C4-2B (cell line): ENCODE data around the gene OLA1.

ENCODE experiments used
- ZFX ChIP-seq: fragments of 450-650 bp; IDR thresholded peaks from 2 replicates; pipeline ENCODE4 v1.6.1; 2017
- TF ChIP-seq, protein P1 (sequence below): fragments of 450-650 bp; conservative IDR thresholded peaks from 2 replicates; pipeline ENCODE4 v1.5.1; 2017; ENCODE audit warnings: mild to moderate bottlenecking

DNA sequence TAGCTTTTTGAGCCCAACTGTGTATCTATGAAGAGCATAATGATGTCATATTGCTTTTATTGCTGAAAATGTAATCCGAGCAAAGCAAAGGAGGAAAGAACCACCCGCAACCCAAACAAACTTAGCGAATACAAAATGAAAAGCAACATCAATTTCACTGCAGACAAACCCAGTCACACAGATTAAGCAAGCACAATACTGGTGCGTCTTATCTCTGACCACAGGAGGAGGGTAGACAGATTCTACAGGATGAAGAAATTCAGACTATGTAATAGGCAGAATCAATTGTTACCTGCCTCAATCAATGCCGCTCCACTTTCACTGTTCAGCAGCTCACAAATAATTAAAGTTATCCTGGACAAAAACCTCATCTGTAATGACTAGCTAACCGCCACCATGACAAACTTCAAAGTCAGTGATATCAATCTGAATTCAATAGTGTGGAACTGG is 167.6 kb downstream of the OLA1 start:
- TF ChIP-seq, protein P1, sequence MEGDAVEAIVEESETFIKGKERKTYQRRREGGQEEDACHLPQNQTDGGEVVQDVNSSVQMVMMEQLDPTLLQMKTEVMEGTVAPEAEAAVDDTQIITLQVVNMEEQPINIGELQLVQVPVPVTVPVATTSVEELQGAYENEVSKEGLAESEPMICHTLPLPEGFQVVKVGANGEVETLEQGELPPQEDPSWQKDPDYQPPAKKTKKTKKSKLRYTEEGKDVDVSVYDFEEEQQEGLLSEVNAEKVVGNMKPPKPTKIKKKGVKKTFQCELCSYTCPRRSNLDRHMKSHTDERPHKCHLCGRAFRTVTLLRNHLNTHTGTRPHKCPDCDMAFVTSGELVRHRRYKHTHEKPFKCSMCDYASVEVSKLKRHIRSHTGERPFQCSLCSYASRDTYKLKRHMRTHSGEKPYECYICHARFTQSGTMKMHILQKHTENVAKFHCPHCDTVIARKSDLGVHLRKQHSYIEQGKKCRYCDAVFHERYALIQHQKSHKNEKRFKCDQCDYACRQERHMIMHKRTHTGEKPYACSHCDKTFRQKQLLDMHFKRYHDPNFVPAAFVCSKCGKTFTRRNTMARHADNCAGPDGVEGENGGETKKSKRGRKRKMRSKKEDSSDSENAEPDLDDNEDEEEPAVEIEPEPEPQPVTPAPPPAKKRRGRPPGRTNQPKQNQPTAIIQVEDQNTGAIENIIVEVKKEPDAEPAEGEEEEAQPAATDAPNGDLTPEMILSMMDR = no peak
- TF ChIP-seq ZFX = no peak
